ENCODE results near the gene RNF114.

DNA sequence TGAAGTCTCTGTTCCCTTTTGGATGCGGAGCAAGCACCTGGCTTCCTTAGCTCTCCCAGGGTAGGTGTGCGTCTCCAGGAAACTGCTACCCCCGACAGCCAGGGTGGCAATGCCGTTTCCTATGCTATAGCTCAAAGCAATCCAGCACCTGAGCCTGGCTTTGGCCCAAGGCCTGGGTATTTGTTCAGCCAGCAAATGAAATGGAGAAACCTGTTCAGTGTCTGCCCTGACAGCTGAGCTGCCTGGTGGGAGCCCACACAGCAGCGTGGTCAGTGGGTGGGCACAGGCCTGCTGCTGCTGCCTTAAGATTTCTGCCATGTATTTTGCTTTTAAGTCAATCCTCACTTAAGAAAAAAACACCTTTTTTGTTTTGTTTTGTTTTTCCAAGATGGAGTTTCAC, 34.6 kb upstream of the RNF114 start:
- TF ChIP-seq, protein P1, sequence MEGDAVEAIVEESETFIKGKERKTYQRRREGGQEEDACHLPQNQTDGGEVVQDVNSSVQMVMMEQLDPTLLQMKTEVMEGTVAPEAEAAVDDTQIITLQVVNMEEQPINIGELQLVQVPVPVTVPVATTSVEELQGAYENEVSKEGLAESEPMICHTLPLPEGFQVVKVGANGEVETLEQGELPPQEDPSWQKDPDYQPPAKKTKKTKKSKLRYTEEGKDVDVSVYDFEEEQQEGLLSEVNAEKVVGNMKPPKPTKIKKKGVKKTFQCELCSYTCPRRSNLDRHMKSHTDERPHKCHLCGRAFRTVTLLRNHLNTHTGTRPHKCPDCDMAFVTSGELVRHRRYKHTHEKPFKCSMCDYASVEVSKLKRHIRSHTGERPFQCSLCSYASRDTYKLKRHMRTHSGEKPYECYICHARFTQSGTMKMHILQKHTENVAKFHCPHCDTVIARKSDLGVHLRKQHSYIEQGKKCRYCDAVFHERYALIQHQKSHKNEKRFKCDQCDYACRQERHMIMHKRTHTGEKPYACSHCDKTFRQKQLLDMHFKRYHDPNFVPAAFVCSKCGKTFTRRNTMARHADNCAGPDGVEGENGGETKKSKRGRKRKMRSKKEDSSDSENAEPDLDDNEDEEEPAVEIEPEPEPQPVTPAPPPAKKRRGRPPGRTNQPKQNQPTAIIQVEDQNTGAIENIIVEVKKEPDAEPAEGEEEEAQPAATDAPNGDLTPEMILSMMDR (IDR thresholded peaks at IDR 0.05; ENCODE audit: insufficient read depth, low read depth, low read length) = no peak
- TF ChIP-seq EZH2 (IDR thresholded peaks at IDR 0.05; ENCODE audit: insufficient read depth, low read length) = no peak
